HepG2 (cell line): ENCODE results near the gene JOSD2. TPM values are rescaled to one million over a fixed set of nuclear protein-coding genes. Genes with fewer than 3 reads are reported as not detected.

Source experiments
- ATAC-seq: fragments of 200-7000 bp; cut with Tn5 transposase; 3 replicates; pipeline ENCODE4 v1.9.1; 2020; ENCODE audit warnings: mild to moderate bottlenecking, moderate library complexity
- BruUV-seq: library from RNA; stranded (reverse); fragments of 400-500 nt; replicated peaks from 2 replicates; lab custom pipeline; 2021; lab: Mats Ljungman, UMichigan
- CTCF ChIA-PET: fragments of 300-600 bp; formaldehyde crosslinking; extraction: SDS; loops from one replicate; lab custom pipeline; 2021; ENCODE audit warnings: low total read pairs, inconsistent platforms, low intra/inter-chr PET ratio; lab: Yijun Ruan, JAX
- POLR2A ChIA-PET: fragments of 350-600 bp; sonication (Branson Sonifier 250); formaldehyde crosslinking; loops from one replicate; lab custom pipeline; 2020; ENCODE audit warnings: antibody characterized with exemption, inconsistent platforms; lab: Yijun Ruan, JAX
- DNase-seq: peaks from one replicate; pipeline ENCODE4 v3.0.0-alpha.2; 2015; ENCODE audit warnings: low spot score
- FAIRE-seq: peaks from 3 replicates; lab custom pipeline; 2011; peaks lifted over from hg19 to GRCh38; lab: Jason Lieb, UNC
- H2AFZ ChIP-seq: one replicate; pipeline ENCODE4 v1.6.1; 2011; ENCODE audit warnings: low read length, inconsistent platforms
- H3K27ac ChIP-seq: fragments of 300-600 bp; 3 replicates; pipeline ENCODE4 v1.8.0; 2011; ENCODE audit warnings: mixed run types, mild to moderate bottlenecking, mixed read lengths, low read length, inconsistent platforms; ENCODE audit not compliant: insufficient read depth; ENCODE audit errors: extremely low read length
- H3K27me3 ChIP-seq, 2 experiments: fragments of 200-600 bp in 1 of 2; 2 replicates in 1 of 2; 3 replicates in 1 of 2; pipeline versions ENCODE4 v1.6.0 to v1.8.0; 2011; ENCODE audit warnings: low read length in 2 of 2, mild to moderate bottlenecking in 2 of 2, moderate library complexity in 2 of 2, inconsistent platforms in 1 of 2; ENCODE audit not compliant: insufficient read depth in 2 of 2, control insufficient read depth in 1 of 2
- H3K36me3 ChIP-seq, 2 experiments: fragments of 200-600 bp in 1 of 2; replicated peaks in 1 of 2; 2 replicates in 1 of 2; 3 replicates in 1 of 2; pipeline versions ENCODE4 v1.5.1 to v1.8.0; 2011; ENCODE audit warnings: low read length in 2 of 2, inconsistent platforms in 1 of 2; ENCODE audit not compliant: insufficient read depth in 2 of 2, control insufficient read depth in 1 of 2
- H3K4me1 ChIP-seq: 2 replicates; pipeline ENCODE4 v1.5.1; 2012; ENCODE audit warnings: low read length, inconsistent platforms; ENCODE audit not compliant: insufficient read depth
- H3K4me2 ChIP-seq: 2 replicates; pipeline ENCODE4 v1.6.0; 2011; ENCODE audit warnings: low read depth, low read length, inconsistent platforms
- H3K4me3 ChIP-seq, 3 experiments: fragments of 200-600 bp in 1 of 3; sonication (generic), shearing (Covaris generic) in 1 of 3; replicated peaks in 1 of 3; 2 replicates each; pipeline ENCODE4 v1.5.1; 2011 to 2016; ENCODE audit warnings: low read length in 3 of 3, inconsistent platforms in 2 of 3, low read depth in 2 of 3, mild to moderate bottlenecking in 2 of 3, control low read depth in 1 of 3, mixed read lengths in 1 of 3; ENCODE audit not compliant: insufficient read depth in 1 of 3
- H3K79me2 ChIP-seq: one replicate; pipeline ENCODE4 v1.6.1; 2011; ENCODE audit warnings: low read length, inconsistent platforms; ENCODE audit not compliant: insufficient read depth
- H3K9ac ChIP-seq: 2 replicates; pipeline ENCODE4 v1.6.0; 2011; ENCODE audit warnings: mild to moderate bottlenecking, low read depth, low read length, inconsistent platforms; ENCODE audit not compliant: insufficient read depth
- H3K9me3 ChIP-seq: 2 replicates; pipeline ENCODE4 v1.5.1; 2012; ENCODE audit warnings: mild to moderate bottlenecking, low read length
- H4K20me1 ChIP-seq: 2 replicates; pipeline ENCODE4 v1.6.0; 2011; ENCODE audit warnings: inconsistent platforms, mild to moderate bottlenecking, low read length, moderate library complexity; ENCODE audit not compliant: insufficient read depth
- ETV5 ChIP-seq: IDR thresholded peaks from 2 replicates; pipeline ENCODE4 v1.6.1; 2018; ENCODE audit warnings: missing biosample characterization, missing genetic modification reagents, inconsistent platforms, borderline replicate concordance
- KDM4B ChIP-seq: sonication (generic); formaldehyde crosslinking; IDR thresholded peaks from 2 replicates; pipeline ENCODE4 v1.4.0; 2020; ENCODE audit warnings: missing genetic modification reagents
- LRRFIP1 ChIP-seq: sonication (generic); formaldehyde crosslinking; conservative IDR thresholded peaks from 2 replicates; pipeline ENCODE4 v1.4.0; 2020; ENCODE audit warnings: missing genetic modification reagents
- PHF5A ChIP-seq: IDR thresholded peaks from one replicate; pipeline ENCODE4 v1.6.1; 2018; ENCODE audit warnings: low read depth, missing genetic modification reagents; ENCODE audit not compliant: unreplicated experiment
- RAD21 ChIP-seq: fragments of 450-650 bp; formaldehyde crosslinking; IDR thresholded peaks from 2 replicates; pipeline ENCODE4 v1.5.0; 2020; ENCODE audit warnings: mild to moderate bottlenecking
- ZFP41 ChIP-seq: sonication (generic); formaldehyde crosslinking; IDR thresholded peaks from 2 replicates; pipeline ENCODE4 v1.4.0; 2020; ENCODE audit warnings: mild to moderate bottlenecking, missing genetic modification reagents, borderline replicate concordance
- ZNF232 ChIP-seq: sonication (generic); formaldehyde crosslinking; IDR thresholded peaks from 2 replicates; pipeline ENCODE4 v1.4.0; 2020; ENCODE audit warnings: missing genetic modification reagents, borderline replicate concordance
- ZNF318 ChIP-seq: sonication (generic); formaldehyde crosslinking; IDR thresholded peaks from 2 replicates; pipeline ENCODE4 v1.4.0; 2020; ENCODE audit warnings: mild to moderate bottlenecking, missing genetic modification reagents
- ZNF644 ChIP-seq: IDR thresholded peaks from 2 replicates; pipeline ENCODE4 v1.6.1; 2016; ENCODE audit warnings: low read depth
- WGBS: methylation state at CpG from one replicate; pipeline ENCODE4 v1.1.6; 2017; ENCODE audit warnings: low lambda C conversion rate; 5-methylcytosine and 5-hydroxymethylcytosine counted together
- in situ Hi-C: cut with HindIII; loops from 2 replicates; pipeline ENCODE4 v1.10.0; 2017; ENCODE audit warnings: low pct_unique_long_range_greater_than_20kb; ENCODE audit not compliant: extremely low pct_ligation_motif_present
- intact Hi-C: fragments of 100-400 bp; cut with micrococcal nuclease; formaldehyde crosslinking; loops from one replicate; pipeline ENCODE4 v1.10.0; 2022; ENCODE audit not compliant: unreplicated experiment
- polyA plus RNA-seq, 8 experiments: library from polyadenylated mRNA; depleted of rRNA in 3 of 8; stranded (reverse) in 7 of 8; unstranded in 1 of 8; fragments of >200 nt; fragmentation: Illumina TruSeq in 4 of 8; extraction: Trizol in 4 of 8; gene quantifications; 2 replicates each; pipeline versions ENCODE4 v1.2.1 to v1.2.3, GENCODE V29; 2011 to 2016; ENCODE audit warnings: low read depth in 4 of 8, missing spikeins in 1 of 8, mixed read lengths in 1 of 8; ENCODE audit not compliant: insufficient read depth in 1 of 8
- total RNA-seq, 5 experiments: library from RNA; depleted of rRNA; stranded (reverse); fragments of >200 nt; fragmentation: Illumina TruSeq; extraction: Trizol; gene quantifications; 2 replicates each; pipeline ENCODE4 v1.2.3, GENCODE V29; 2016; ENCODE audit warnings: low read depth in 1 of 5
- TF ChIP-seq, protein P1 (sequence below): IDR thresholded peaks from 2 replicates; pipeline ENCODE4 v1.6.1; 2016; ENCODE audit warnings: mild to moderate bottlenecking, missing biosample characterization, missing genetic modification reagents

Gene JOSD2
- total and polyA plus RNA-seq, 2 of the 13 experiments (the other 11 are each of a cell fraction or from before 2014, with no cell fraction given) = 2.0 to 4.1 TPM

DNA sequence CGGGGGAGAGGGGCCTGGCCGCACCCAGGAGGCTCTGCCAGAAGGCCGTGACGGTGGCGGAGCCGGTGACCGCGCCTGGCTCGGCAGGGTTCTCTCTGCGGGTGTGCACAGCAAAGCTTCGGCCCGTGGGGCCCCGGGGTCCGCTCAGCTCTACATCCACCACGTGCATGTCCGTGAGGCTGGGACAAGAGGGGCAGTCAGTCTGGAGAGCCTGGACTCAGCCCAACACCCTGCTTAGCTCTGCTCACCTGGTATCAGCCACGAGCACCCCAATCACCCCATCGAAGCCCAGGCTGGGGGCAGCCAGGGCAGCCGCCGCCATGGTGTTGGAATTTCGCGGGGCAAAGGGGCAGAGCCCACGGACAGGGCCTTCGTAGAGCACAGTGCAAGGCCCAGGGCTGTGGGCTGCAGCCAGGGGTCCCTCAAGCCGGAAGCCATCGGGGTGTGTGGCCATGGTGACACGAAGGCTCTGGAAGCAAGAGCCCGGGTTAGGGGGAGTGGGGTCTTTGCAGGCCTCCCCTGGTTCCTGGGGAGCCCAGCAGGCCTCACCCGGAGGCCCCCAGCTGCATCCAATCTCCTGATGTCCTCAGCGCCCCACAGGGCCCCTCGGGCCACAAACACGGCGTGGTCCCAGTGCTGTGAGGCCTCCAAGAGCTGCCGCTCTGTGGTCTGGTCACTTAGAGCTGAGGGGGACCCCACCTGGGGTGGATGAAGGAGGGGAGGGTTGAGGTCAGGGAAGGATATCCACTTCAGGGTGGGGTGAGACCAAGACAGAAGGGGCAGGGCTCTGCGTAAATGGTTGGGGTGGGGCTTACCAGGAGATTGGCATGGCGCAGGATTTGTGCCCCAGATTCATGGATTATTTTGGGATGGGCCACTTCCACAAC lies 1.4 kb upstream of the JOSD2 start:
- no peaks in the 10 kb centered on the region; a peak in 2 of 5 replicates for H3K27me3 ChIP-seq
- H3K9me3 ChIP-seq = no peaks in the 10 kb centered on the region
- no peak overlapping the region for H3K27ac ChIP-seq
- H2AFZ ChIP-seq = no peak overlapping the region
- BruUV-seq = no TSS peak
- in situ Hi-C loops = no loop called here
- H3K9ac ChIP-seq = peak overlapping the region; percentile 76
- peaks cover 29% of the 10 kb centered on the region for H3K4me1 ChIP-seq
- ATAC-seq (no peak), DNase-seq (no peak), FAIRE-seq (no peak)
- no peaks in the 10 kb centered on the region for H4K20me1 ChIP-seq
- intact Hi-C loops = no loop called here
- H3K79me2 ChIP-seq = no peaks in the 10 kb centered on the region
- H3K36me3 ChIP-seq = no peaks in the 10 kb centered on the region
- 91% methylated on average over 11 of the region's 36 CpGs for WGBS
- H3K4me3 ChIP-seq = no peak overlapping the region; a peak in 1 of 6 replicates
- peak overlapping the region; percentile 71 for H3K4me2 ChIP-seq
- ChIA-PET POLR2A (no interaction called here), CTCF (no interaction called here)
- TF ChIP-seq PHF5A (CRISPR knock-in tag) (no peak), RAD21 (CRISPR knock-in tag) (no peak), LRRFIP1 (CRISPR knock-in tag) (no peak), ZNF232 (CRISPR knock-in tag) (no peak), ZNF644 (CRISPR knock-in tag) (no peak), ZNF318 (CRISPR knock-in tag) (no peak), ETV5 (CRISPR knock-in tag) (no peak), ZFP41 (CRISPR knock-in tag) (no peak), KDM4B (CRISPR knock-in tag) (no peak)
- TF ChIP-seq, protein P1, sequence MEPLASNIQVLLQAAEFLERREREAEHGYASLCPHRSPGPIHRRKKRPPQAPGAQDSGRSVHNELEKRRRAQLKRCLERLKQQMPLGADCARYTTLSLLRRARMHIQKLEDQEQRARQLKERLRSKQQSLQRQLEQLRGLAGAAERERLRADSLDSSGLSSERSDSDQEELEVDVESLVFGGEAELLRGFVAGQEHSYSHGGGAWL (CRISPR knock-in tag) = no peak
